ENCODE data around the gene GPC6.

DNA sequence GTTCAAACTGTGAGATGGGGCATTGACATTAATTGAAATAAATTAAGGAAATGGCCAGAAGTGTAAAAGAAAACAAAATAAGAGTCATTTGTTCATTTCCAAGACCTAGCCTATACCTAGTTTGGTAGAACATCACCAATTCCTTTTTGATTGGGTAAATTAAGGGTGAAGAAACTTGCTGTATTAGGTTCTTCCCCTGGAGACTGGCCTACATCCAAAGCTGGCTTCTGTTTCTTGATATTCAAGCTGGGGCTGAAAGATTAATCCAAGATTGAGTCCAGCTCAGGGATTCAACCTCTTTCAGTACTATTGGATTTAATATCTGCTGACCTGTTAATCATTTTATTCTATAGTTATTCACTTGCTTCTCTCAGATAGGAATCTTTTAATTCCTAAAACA is 183.2 kb downstream of the GPC6 start:
- TF ChIP-seq, protein P1, sequence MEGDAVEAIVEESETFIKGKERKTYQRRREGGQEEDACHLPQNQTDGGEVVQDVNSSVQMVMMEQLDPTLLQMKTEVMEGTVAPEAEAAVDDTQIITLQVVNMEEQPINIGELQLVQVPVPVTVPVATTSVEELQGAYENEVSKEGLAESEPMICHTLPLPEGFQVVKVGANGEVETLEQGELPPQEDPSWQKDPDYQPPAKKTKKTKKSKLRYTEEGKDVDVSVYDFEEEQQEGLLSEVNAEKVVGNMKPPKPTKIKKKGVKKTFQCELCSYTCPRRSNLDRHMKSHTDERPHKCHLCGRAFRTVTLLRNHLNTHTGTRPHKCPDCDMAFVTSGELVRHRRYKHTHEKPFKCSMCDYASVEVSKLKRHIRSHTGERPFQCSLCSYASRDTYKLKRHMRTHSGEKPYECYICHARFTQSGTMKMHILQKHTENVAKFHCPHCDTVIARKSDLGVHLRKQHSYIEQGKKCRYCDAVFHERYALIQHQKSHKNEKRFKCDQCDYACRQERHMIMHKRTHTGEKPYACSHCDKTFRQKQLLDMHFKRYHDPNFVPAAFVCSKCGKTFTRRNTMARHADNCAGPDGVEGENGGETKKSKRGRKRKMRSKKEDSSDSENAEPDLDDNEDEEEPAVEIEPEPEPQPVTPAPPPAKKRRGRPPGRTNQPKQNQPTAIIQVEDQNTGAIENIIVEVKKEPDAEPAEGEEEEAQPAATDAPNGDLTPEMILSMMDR (IDR thresholded peaks at IDR 0.05; ENCODE audit: insufficient read depth, low read length) = no peak
- TF ChIP-seq POLR2AphosphoS5 (IDR thresholded peaks at IDR 0.05; ENCODE audit: low read depth) = no peak

All from HL-60 (cell line).